Hepatocyte (in vitro differentiated cells): Measurements from ENCODE around the gene HYCC2.

ENCODE experiments used
- CTCF ChIP-seq: fragments of 200-600 bp; sonication (generic); IDR thresholded peaks from 2 replicates; pipeline ENCODE4 v1.5.1; 2016; ENCODE audit warnings: antibody characterized with exemption, mild to moderate bottlenecking; ENCODE audit not compliant: poor library complexity
- EZH2 ChIP-seq: fragments of 200-600 bp; sonication (generic); IDR thresholded peaks from 2 replicates; pipeline ENCODE4 v1.6.1; 2016; ENCODE audit warnings: antibody characterized with exemption, mild to moderate bottlenecking, borderline replicate concordance
- EZH2phosphoT487 ChIP-seq: fragments of 200-600 bp; sonication (generic); IDR thresholded peaks from one replicate; pipeline ENCODE4 v1.6.1; 2018; ENCODE audit warnings: antibody characterized with exemption, mild to moderate bottlenecking, low read depth, moderate library complexity; ENCODE audit not compliant: unreplicated experiment, severe bottlenecking

- no peak for TF ChIP-seq EZH2phosphoT487
- TF ChIP-seq EZH2 = no peak
- TF ChIP-seq CTCF = no peak
These were observed 32.6 kb downstream of the HYCC2 start for GRCh38 chr2:201038855-201039254.
